K562 (cell line): ENCODE measurements around the gene TTLL11. TPM values are rescaled to one million over a fixed set of nuclear protein-coding genes. Genes with fewer than 3 reads are reported as not detected.

Experiments
- ATAC-seq: fragments of 200-7000 bp; cut with Tn5 transposase; 3 replicates; pipeline ENCODE4 v1.9.1; 2020; ENCODE audit warnings: moderate library complexity
- BruUV-seq: library from RNA; stranded (reverse); fragments of 400-500 nt; replicated peaks from 2 replicates; lab custom pipeline; 2021; lab: Mats Ljungman, UMichigan
- CTCF ChIA-PET: fragments of 300-600 bp; formaldehyde crosslinking; extraction: SDS; loops from one replicate; lab custom pipeline; 2021; ENCODE audit warnings: low intra/inter-chr PET ratio; lab: Yijun Ruan, JAX
- POLR2A ChIA-PET: fragments of 300-600, 350-650 bp; sonication (Branson Sonifier 250); formaldehyde crosslinking; extraction: SDS; loops from one replicate; lab custom pipeline; 2021; ENCODE audit warnings: antibody characterized with exemption, inconsistent platforms; lab: Yijun Ruan, JAX
- DNase-seq, 4 experiments: peaks; one replicate each; pipeline versions ENCODE4 v3.0.0 to v3.0.0-alpha.2; 2011 to 2018; ENCODE audit warnings: low spot score in 3 of 4, mixed read lengths in 3 of 4; ENCODE audit errors: extremely low read depth in 1 of 4
- FAIRE-seq: peaks from 2 replicates; lab custom pipeline; 2011; peaks lifted over from hg19 to GRCh38; lab: Jason Lieb, UNC
- H2AFZ ChIP-seq: 2 replicates; pipeline ENCODE4 v1.6.0; 2011; ENCODE audit warnings: low read depth, low read length, control low read depth, inconsistent platforms
- H3K27ac ChIP-seq: fragments of 200-600 bp; 3 replicates; pipeline ENCODE4 v1.8.0; 2011; ENCODE audit warnings: low read depth, mild to moderate bottlenecking, control low read depth, inconsistent platforms, low read length, moderate library complexity, mixed read lengths; ENCODE audit errors: extremely low read depth
- H3K27me3 ChIP-seq, 2 experiments: fragments of 300-600 bp in 1 of 2; 2 replicates in 1 of 2; 3 replicates in 1 of 2; pipeline versions ENCODE4 v1.6.0 to v1.8.0; 2011; ENCODE audit warnings: inconsistent platforms in 2 of 2, low read length in 2 of 2, mild to moderate bottlenecking in 1 of 2, mixed read lengths in 1 of 2, moderate library complexity in 1 of 2; ENCODE audit not compliant: control insufficient read depth in 2 of 2, insufficient read depth in 2 of 2
- H3K36me3 ChIP-seq: fragments of 300-600 bp; 3 replicates; pipeline ENCODE4 v1.8.0; 2011; ENCODE audit warnings: mild to moderate bottlenecking, low read length, inconsistent platforms; ENCODE audit not compliant: control insufficient read depth, insufficient read depth
- H3K4me1 ChIP-seq, 2 experiments: fragments of 200-600 bp in 1 of 2; replicated peaks in 1 of 2; 2 replicates in 1 of 2; 3 replicates in 1 of 2; pipeline versions ENCODE4 v1.5.1 to v1.8.0; 2011; ENCODE audit warnings: inconsistent platforms in 2 of 2, low read length in 2 of 2, mild to moderate bottlenecking in 1 of 2, mixed read lengths in 1 of 2, moderate library complexity in 1 of 2; ENCODE audit not compliant: control insufficient read depth in 2 of 2, insufficient read depth in 2 of 2
- H3K4me2 ChIP-seq: 2 replicates; pipeline ENCODE4 v1.6.1; 2011; ENCODE audit warnings: low read length, control low read depth, inconsistent platforms, mixed read lengths; ENCODE audit not compliant: insufficient read depth
- H3K4me3 ChIP-seq: fragments of 200-600 bp; sonication (generic), shearing (Covaris generic); 2 replicates; pipeline ENCODE4 v1.5.1; 2016; ENCODE audit warnings: control low read depth, inconsistent platforms
- H3K79me2 ChIP-seq: fragments of 200-600 bp; 3 replicates; pipeline ENCODE4 v1.8.0; 2011; ENCODE audit warnings: low read length, inconsistent platforms; ENCODE audit not compliant: control insufficient read depth, insufficient read depth
- H3K9ac ChIP-seq, 2 experiments: 2 replicates each; pipeline versions ENCODE4 v1.6.0 to v1.6.1; 2011; ENCODE audit warnings: low read depth in 2 of 2, low read length in 2 of 2, control low read depth in 1 of 2, inconsistent platforms in 1 of 2, mild to moderate bottlenecking in 1 of 2, mixed read lengths in 1 of 2; ENCODE audit not compliant: insufficient read depth in 1 of 2
- H3K9me1 ChIP-seq: one replicate; pipeline ENCODE4 v1.6.0; 2011; ENCODE audit warnings: inconsistent platforms, mild to moderate bottlenecking, low read length, moderate library complexity; ENCODE audit not compliant: control insufficient read depth, insufficient read depth
- H3K9me3 ChIP-seq: replicated peaks from 2 replicates; pipeline ENCODE4 v1.5.1; 2011; ENCODE audit warnings: low read depth, low read length, inconsistent platforms; ENCODE audit not compliant: control insufficient read depth, insufficient read depth
- H4K20me1 ChIP-seq: replicated peaks from 2 replicates; pipeline ENCODE4 v1.6.1; 2011; ENCODE audit warnings: low read length, inconsistent platforms, mixed read lengths; ENCODE audit not compliant: control insufficient read depth, insufficient read depth
- CBFA2T2 ChIP-seq: fragments of 450-650 bp; conservative IDR thresholded peaks from 2 replicates; pipeline ENCODE4 v1.6.1; 2017; ENCODE audit warnings: mild to moderate bottlenecking
- ELK1 ChIP-seq: sonication (generic); formaldehyde crosslinking; IDR thresholded peaks from 2 replicates; pipeline ENCODE4 v1.8.1; 2022; ENCODE audit warnings: missing genetic modification reagents
- GATAD2A ChIP-seq: fragments of 450-650 bp; IDR thresholded peaks from 2 replicates; pipeline ENCODE4 v1.6.1; 2017
- RNF2 ChIP-seq: sonication (generic); IDR thresholded peaks from 2 replicates; pipeline ENCODE4 v1.6.1; 2016
- SIX5 ChIP-seq, 2 experiments: IDR thresholded peaks; 2 replicates each; pipeline ENCODE4 v1.6.1; 2011; ENCODE audit warnings: low read length in 2 of 2, borderline replicate concordance in 1 of 2, low read depth in 1 of 2, mild to moderate bottlenecking in 1 of 2, moderate library complexity in 1 of 2; ENCODE audit not compliant: insufficient read depth in 1 of 2
- SMARCA4 ChIP-seq: fragments of 450-650 bp; IDR thresholded peaks from 2 replicates; pipeline ENCODE4 v1.6.1; 2016
- SMARCA5 ChIP-seq: fragments of 450-650 bp; IDR thresholded peaks from 2 replicates; pipeline ENCODE4 v1.6.1; 2016
- TEAD2 ChIP-seq: fragments of 450-650 bp; IDR thresholded peaks from 2 replicates; pipeline ENCODE4 v1.6.1; 2016; ENCODE audit warnings: missing genetic modification characterization, control low read depth, missing compliant biosample characterization
- TEAD4 ChIP-seq, 2 experiments: sonication (generic) in 1 of 2; formaldehyde crosslinking in 1 of 2; IDR thresholded peaks; 2 replicates each; pipeline versions ENCODE4 v1.6.1 to v1.8.0; 2012 to 2022; ENCODE audit warnings: borderline replicate concordance in 1 of 2, inconsistent platforms in 1 of 2, low read length in 1 of 2, mild to moderate bottlenecking in 1 of 2, missing genetic modification reagents in 1 of 2
- THAP12 ChIP-seq: fragments of 250-450 bp; sonication (Bioruptor Pico); IDR thresholded peaks from 2 replicates; pipeline ENCODE4 v1.9.0; 2021; ENCODE audit warnings: mild to moderate bottlenecking, inconsistent platforms
- U2AF1 ChIP-seq: fragments of 200-400 bp; formaldehyde crosslinking; optimal IDR thresholded peaks from 2 replicates; pipeline ENCODE3; 2017; ENCODE audit warnings: mild to moderate bottlenecking, low read depth, low read length, moderate library complexity
- ZBTB1 ChIP-seq: sonication (generic); formaldehyde crosslinking; IDR thresholded peaks from 2 replicates; pipeline ENCODE4 v1.8.1; 2023; ENCODE audit warnings: missing genetic modification reagents, low read depth, mild to moderate bottlenecking, borderline replicate concordance
- ZNF408 ChIP-seq: fragments of 250-450 bp; sonication (Bioruptor Pico); IDR thresholded peaks from 2 replicates; pipeline ENCODE4 v1.4.0; 2020; ENCODE audit warnings: low read depth, mild to moderate bottlenecking, moderate library complexity
- ZNF444 ChIP-seq: fragments of 250-450 bp; sonication (Bioruptor Pico); IDR thresholded peaks from 2 replicates; pipeline ENCODE4 v1.4.0; 2020; ENCODE audit warnings: mild to moderate bottlenecking, moderate library complexity
- WGBS: fragments of 100-300 bp; shearing (Covaris generic); methylation state at CpG from one replicate; pipeline ENCODE4 v1.1.6; 2016; ENCODE audit warnings: low coverage, mixed read lengths; ENCODE audit not compliant: insufficient coverage; ENCODE audit errors: missing lambda C conversion rate; 5-methylcytosine and 5-hydroxymethylcytosine counted together
- in situ Hi-C: fragments of 300-500 bp; cut with MboI; formaldehyde crosslinking; loops from 4 replicates; pipeline ENCODE4 v1.15.0; 2018; ENCODE audit warnings: inconsistent platforms, mixed read lengths
- intact Hi-C: fragments of 100-400 bp; cut with micrococcal nuclease; formaldehyde crosslinking; loops from 2 replicates; pipeline ENCODE4 v1.14.2; 2022
- polyA plus RNA-seq, 8 experiments: library from polyadenylated mRNA; depleted of rRNA in 4 of 8; stranded (reverse) in 5 of 8; unstranded in 3 of 8; fragments of >200 nt; fragmentation: Nextera tagmentation in 2 of 8; fragmentation: Illumina TruSeq in 1 of 8; extraction: Ambion mirVana in 2 of 8; extraction: Trizol in 1 of 8; gene quantifications; 2 replicates each; pipeline versions ENCODE4 v1.2.1 to v1.2.3, GENCODE V29; 2011 to 2014; ENCODE audit warnings: inconsistent platforms in 1 of 8, missing spikeins in 1 of 8
- total RNA-seq, 7 experiments: library from RNA; depleted of rRNA in 6 of 7; stranded (reverse); fragments of >200 nt in 6 of 7; fragmentation: Illumina TruSeq in 2 of 7; extraction: Trizol in 2 of 7; gene quantifications; 2 replicates each; pipeline versions ENCODE4 v1.2.1 to v1.2.3, GENCODE V29; 2011 to 2021; ENCODE audit warnings: low replicate concordance in 1 of 7

The TTLL11 gene
- total and polyA plus RNA-seq, 9 of the 15 experiments (the other 6 are each of a cell fraction or from before 2014, with no cell fraction given) = 0.83 to 4.4 (median 2.7) TPM

GRCh38 chr9:121859646-121860045 lies 233.5 kb downstream of the TTLL11 start:
- Histone ChIP-seq H3K4me3 (no peak overlapping the region), H3K9me1 (no peaks in the 10 kb centered on the region), H3K4me2 (no peak overlapping the region), H3K4me1 (no peaks in the 10 kb centered on the region), H3K79me2 (no peaks in the 10 kb centered on the region), H2AFZ (no peak overlapping the region), H3K27ac (no peak overlapping the region), H3K36me3 (no peaks in the 10 kb centered on the region), H3K9ac (no peak overlapping the region), H3K27me3 (peaks cover 0 to 49% of the 10 kb centered on the region in 2 experiments), H3K9me3 (no peaks in the 10 kb centered on the region), H4K20me1 (peaks cover 9% of the 10 kb centered on the region; the same call in 1 of the 2 replicates)
- ATAC-seq (no peak), DNase-seq (no peak), FAIRE-seq (no peak)
- intact Hi-C loops = loop anchor here (5.0 to 10.0 kb wide), 3 partner anchors 133 to 222 kb away; no protein-coding TSS in a partner anchor
- WGBS = 0% methylated on average over 6 of the region's 6 CpGs
- POLR2A ChIA-PET = interaction anchor here (0.6 to 0.7 kb wide), 2 partner anchors 9 to 286 kb away, joined by 3 read pairs; no protein-coding TSS in a partner anchor
- BruUV-seq = no TSS peak
- CTCF ChIA-PET = interaction anchor here (0.6 kb wide), 1 partner anchor 25 kb away, joined by 3 read pairs; no protein-coding TSS in a partner anchor
- in situ Hi-C loops = no loop called here
- TF ChIP-seq SMARCA4 = no peak
- TF ChIP-seq ZNF408 = no peak
- TF ChIP-seq ZNF444 = no peak
- TF ChIP-seq SIX5 (IDR thresholded peaks at IDR 0.05; ENCODE audit: borderline replicate concordance in 1 of 2, insufficient read depth in 1 of 2, low read depth in 1 of 2, low read length in 2 of 2) = no peak
- TF ChIP-seq GATAD2A = no peak

- FAIRE-seq = no peak
- DNase-seq = no peak
- Histone ChIP-seq H3K4me2 (no peak overlapping the region), H3K27ac (no peak overlapping the region), H3K9ac (no peak overlapping the region), H3K4me1 (no peaks in the 10 kb centered on the region), H4K20me1 (peaks cover 9% of the 10 kb centered on the region; the same call in 1 of the 2 replicates), H3K79me2 (no peaks in the 10 kb centered on the region), H3K9me1 (no peaks in the 10 kb centered on the region), H3K4me3 (no peak overlapping the region), H3K36me3 (no peaks in the 10 kb centered on the region), H3K27me3 (peaks cover 0 to 52% of the 10 kb centered on the region in 2 experiments), H3K9me3 (no peaks in the 10 kb centered on the region), H2AFZ (no peak overlapping the region)
- intact Hi-C loops = loop anchor here (10.0 kb wide), 1 partner anchor 164 kb away; no protein-coding TSS in a partner anchor
- 0% methylated on average over 8 of the region's 8 CpGs for WGBS
- ChIA-PET CTCF (no interaction called here), POLR2A (interaction anchor here (0.6 to 0.7 kb wide), 2 partner anchors 8 to 34 kb away, joined by 3 read pairs; no protein-coding TSS in a partner anchor)
- BruUV-seq = no TSS peak
- ATAC-seq = no peak
- in situ Hi-C loops = no loop called here
- no peak for TF ChIP-seq U2AF1
- no peak for TF ChIP-seq ELK1 (CRISPR knock-in tag)
- no peak for TF ChIP-seq TEAD4 (IDR thresholded peaks at IDR 0.05; ENCODE audit: low read length)
- TF ChIP-seq TEAD4 (CRISPR knock-in tag; IDR thresholded peaks at IDR 0.05; ENCODE audit: borderline replicate concordance) = no peak
- TF ChIP-seq CBFA2T2 = no peak
- TF ChIP-seq SMARCA5 = no peak
- no peak for TF ChIP-seq ZBTB1
- no peak for TF ChIP-seq TEAD2
- no peak for TF ChIP-seq THAP12
- TF ChIP-seq RNF2 = no peak
These were observed 234.3 kb downstream of the TTLL11 start for GRCh38 chr9:121858788-121859187.
